Dendritic cell treated with granulocyte-macrophage colony-stimulating factor and Interleukin-4, amounts not matched to agents 40 ng/mL and 50 ng/mL, for 4 days (primary cell): Measurements from ENCODE around the gene BEND3.
"Not testable (repeated sequence)": the region's sequence is repeated elsewhere in the genome, so short reads cannot be mapped to it uniquely, and the experiment has no call there.

Experiments used
- H3K27ac Mint-ChIP-seq: one replicate; pipeline ENCODE4 v1.8.0; 2022; ENCODE audit warnings: mild to moderate bottlenecking, mixed read lengths
- H3K27me3 Mint-ChIP-seq: one replicate; pipeline ENCODE4 v1.8.0; 2022; ENCODE audit warnings: mild to moderate bottlenecking, mixed read lengths
- H3K36me3 Mint-ChIP-seq: one replicate; pipeline ENCODE4 v1.8.0; 2022; ENCODE audit warnings: low read depth, mixed read lengths
- H3K4me1 Mint-ChIP-seq: one replicate; pipeline ENCODE4 v1.8.0; 2022; ENCODE audit warnings: low read depth, mixed read lengths
- H3K4me3 Mint-ChIP-seq: one replicate; pipeline ENCODE4 v1.8.0; 2022; ENCODE audit warnings: mild to moderate bottlenecking, moderate library complexity, mixed read lengths
- H3K9me3 Mint-ChIP-seq: one replicate; pipeline ENCODE4 v1.8.0; 2022; ENCODE audit warnings: mixed read lengths
- intact Hi-C: fragments of 100-400 bp; cut with micrococcal nuclease; formaldehyde crosslinking; loops from one replicate; pipeline ENCODE4 v1.15.0; 2022

The BEND3 gene

GRCh38 chr6:107129370-107129925 lies 14.1 kb upstream of the BEND3 start:
- H3K4me1 Mint-ChIP-seq = no peaks in the 10 kb centered on the region
- no peaks in the 10 kb centered on the region for H3K27me3 Mint-ChIP-seq
- no peaks in the 10 kb centered on the region for H3K9me3 Mint-ChIP-seq
- no peak overlapping the region for H3K4me3 Mint-ChIP-seq
- H3K36me3 Mint-ChIP-seq = no peaks in the 10 kb centered on the region
- intact Hi-C loops = no loop called here
- H3K27ac Mint-ChIP-seq = no peak overlapping the region

GRCh38 chr6:107128577-107128976 lies 13.3 kb upstream of the BEND3 start:
- H3K27me3 Mint-ChIP-seq = no peaks in the 10 kb centered on the region
- H3K4me1 Mint-ChIP-seq = no peaks in the 10 kb centered on the region
- H3K9me3 Mint-ChIP-seq = no peaks in the 10 kb centered on the region
- H3K4me3 Mint-ChIP-seq = no peak overlapping the region
- H3K27ac Mint-ChIP-seq = no peak overlapping the region
- H3K36me3 Mint-ChIP-seq = no peaks in the 10 kb centered on the region
- intact Hi-C loops = no loop called here

- no peaks in the 10 kb centered on the region for H3K9me3 Mint-ChIP-seq
- no peaks in the 10 kb centered on the region for H3K36me3 Mint-ChIP-seq
- H3K4me1 Mint-ChIP-seq = no peaks in the 10 kb centered on the region
- H3K27me3 Mint-ChIP-seq = no peaks in the 10 kb centered on the region
- H3K27ac Mint-ChIP-seq = no peak overlapping the region
- intact Hi-C loops = no loop called here
- H3K4me3 Mint-ChIP-seq = no peak overlapping the region
Observed at GRCh38 chr6:107128175-107128574, 12.9 kb upstream of the BEND3 start.

GRCh38 chr6:107125771-107126170 lies 10.5 kb upstream of the BEND3 start:
- Mint-ChIP-seq H3K27ac (no peak overlapping the region), H3K27me3 (no peaks in the 10 kb centered on the region), H3K9me3 (no peaks in the 10 kb centered on the region), H3K4me1 (peaks cover 5% of the 10 kb centered on the region), H3K36me3 (no peaks in the 10 kb centered on the region), H3K4me3 (no peak overlapping the region)
- intact Hi-C loops = no loop called here

- intact Hi-C loops = no loop called here
Observed at GRCh38 chr6:107124934-107125348, 9.6 kb upstream of the BEND3 start.

GRCh38 chr6:107123501-107123900 lies 8.2 kb upstream of the BEND3 start:
- H3K27me3 Mint-ChIP-seq = no peaks in the 10 kb centered on the region
- H3K36me3 Mint-ChIP-seq = no peaks in the 10 kb centered on the region
- no peaks in the 10 kb centered on the region for H3K9me3 Mint-ChIP-seq
- peaks cover 5% of the 10 kb centered on the region for H3K4me1 Mint-ChIP-seq
- H3K27ac Mint-ChIP-seq = no peak overlapping the region
- intact Hi-C loops = no loop called here
- no peak overlapping the region for H3K4me3 Mint-ChIP-seq

More at GRCh38 chr6:107124934-107125348, 9.6 kb upstream of the BEND3 start:
- H3K27me3 Mint-ChIP-seq = no peaks in the 10 kb centered on the region
- no peaks in the 10 kb centered on the region for H3K36me3 Mint-ChIP-seq
- no peak overlapping the region for H3K4me3 Mint-ChIP-seq
- no peak overlapping the region for H3K27ac Mint-ChIP-seq
- H3K9me3 Mint-ChIP-seq = no peaks in the 10 kb centered on the region
- peaks cover 5% of the 10 kb centered on the region for H3K4me1 Mint-ChIP-seq

GRCh38 chr6:107122748-107123147 lies 7.4 kb upstream of the BEND3 start:
- H3K9me3 Mint-ChIP-seq = no peaks in the 10 kb centered on the region
- no peaks in the 10 kb centered on the region for H3K36me3 Mint-ChIP-seq
- H3K4me1 Mint-ChIP-seq = peaks cover 5% of the 10 kb centered on the region
- no peak overlapping the region for H3K4me3 Mint-ChIP-seq
- H3K27ac Mint-ChIP-seq = no peak overlapping the region
- H3K27me3 Mint-ChIP-seq = peaks cover under 1% of the 10 kb centered on the region
- intact Hi-C loops = no loop called here

GRCh38 chr6:107121964-107122495 lies 6.7 kb upstream of the BEND3 start:
- H3K4me1 Mint-ChIP-seq = peaks cover 5% of the 10 kb centered on the region
- peaks cover 5% of the 10 kb centered on the region for H3K27me3 Mint-ChIP-seq
- H3K9me3 Mint-ChIP-seq = no peaks in the 10 kb centered on the region
- no peaks in the 10 kb centered on the region for H3K36me3 Mint-ChIP-seq
- no peak overlapping the region for H3K27ac Mint-ChIP-seq
- no peak overlapping the region for H3K4me3 Mint-ChIP-seq
- intact Hi-C loops = no loop called here

GRCh38 chr6:107121266-107121665 lies 6.0 kb upstream of the BEND3 start:
- Mint-ChIP-seq H3K36me3 (no peaks in the 10 kb centered on the region), H3K27ac (no peak overlapping the region)

GRCh38 chr6:107120404-107120803 lies 5.1 kb upstream of the BEND3 start:
- Mint-ChIP-seq H3K27ac (no peak overlapping the region), H3K36me3 (no peaks in the 10 kb centered on the region), H3K4me3 (no peak overlapping the region), H3K4me1 (peaks cover 18% of the 10 kb centered on the region), H3K27me3 (peaks cover 17% of the 10 kb centered on the region), H3K9me3 (no peaks in the 10 kb centered on the region)
- intact Hi-C loops = no loop called here

More at GRCh38 chr6:107121266-107121665, 6.0 kb upstream of the BEND3 start:
- Mint-ChIP-seq H3K4me1 (peaks cover 12% of the 10 kb centered on the region), H3K4me3 (no peak overlapping the region), H3K9me3 (no peaks in the 10 kb centered on the region), H3K27me3 (peaks cover 13% of the 10 kb centered on the region)
- intact Hi-C loops = no loop called here

GRCh38 chr6:107118976-107119375 lies 3.7 kb upstream of the BEND3 start:
- H3K4me3 Mint-ChIP-seq = no peak overlapping the region
- H3K9me3 Mint-ChIP-seq = no peaks in the 10 kb centered on the region
- no peak overlapping the region for H3K27ac Mint-ChIP-seq
- H3K27me3 Mint-ChIP-seq = peaks cover 17% of the 10 kb centered on the region
- intact Hi-C loops = loop anchor here (10.0 kb wide), 1 partner anchor 674 kb away; no protein-coding TSS in a partner anchor
- H3K4me1 Mint-ChIP-seq = peaks cover 21% of the 10 kb centered on the region
- no peaks in the 10 kb centered on the region for H3K36me3 Mint-ChIP-seq

- intact Hi-C loops = loop anchor here (10.0 kb wide), 1 partner anchor 674 kb away; no protein-coding TSS in a partner anchor
Observed at GRCh38 chr6:107118540-107118939, 3.2 kb upstream of the BEND3 start.

GRCh38 chr6:107116931-107117330 lies 1.6 kb upstream of the BEND3 start:
- no peak overlapping the region for H3K27ac Mint-ChIP-seq
- peak overlapping the region; percentile 78 for H3K4me3 Mint-ChIP-seq
- intact Hi-C loops = loop anchor here (10.0 kb wide), 1 partner anchor 672 kb away; no protein-coding TSS in a partner anchor
- peaks cover 23% of the 10 kb centered on the region for H3K4me1 Mint-ChIP-seq
- H3K36me3 Mint-ChIP-seq = no peaks in the 10 kb centered on the region
- no peaks in the 10 kb centered on the region for H3K9me3 Mint-ChIP-seq
- H3K27me3 Mint-ChIP-seq = peaks cover 17% of the 10 kb centered on the region

More at GRCh38 chr6:107118540-107118939, 3.2 kb upstream of the BEND3 start:
- not testable (repeated sequence) for H3K4me3 Mint-ChIP-seq, H3K9me3 Mint-ChIP-seq, H3K36me3 Mint-ChIP-seq, H3K27ac Mint-ChIP-seq
- Mint-ChIP-seq H3K4me1 (peaks cover 25% of the 10 kb centered on the region), H3K27me3 (peaks cover 17% of the 10 kb centered on the region)

GRCh38 chr6:107116328-107116892 lies 1.1 kb upstream of the BEND3 start:
- intact Hi-C loops = loop anchor here (10.0 kb wide), 1 partner anchor 672 kb away; no protein-coding TSS in a partner anchor
- Mint-ChIP-seq H3K4me3 (peak overlapping the region; percentile 78), H3K4me1 (peaks cover 23% of the 10 kb centered on the region), H3K9me3 (no peaks in the 10 kb centered on the region), H3K36me3 (no peaks in the 10 kb centered on the region), H3K27ac (no peak overlapping the region), H3K27me3 (peaks cover 17% of the 10 kb centered on the region)
